GM23338 (cell line): ENCODE data around the gene CRISPLD2.

Source experiments
- CREB1 ChIP-seq: fragments of 250-450 bp; sonication (Bioruptor Pico); IDR thresholded peaks from 2 replicates; pipeline ENCODE4 v1.5.0; 2020; ENCODE audit warnings: low read depth, mild to moderate bottlenecking, moderate library complexity
- EZH2 ChIP-seq: fragments of 200-600 bp; sonication (generic); IDR thresholded peaks from one replicate; pipeline ENCODE4 v1.8.0; 2017; ENCODE audit warnings: antibody characterized with exemption, mild to moderate bottlenecking, low read depth; ENCODE audit not compliant: unreplicated experiment
- EZH2phosphoT487 ChIP-seq: fragments of 200-600 bp; sonication (generic); IDR thresholded peaks from one replicate; pipeline ENCODE4 v1.8.1; 2018; ENCODE audit warnings: antibody characterized with exemption; ENCODE audit not compliant: unreplicated experiment
- JUNB ChIP-seq: IDR thresholded peaks from one replicate; pipeline ENCODE4 v1.6.1; 2016; ENCODE audit warnings: antibody characterized with exemption; ENCODE audit not compliant: unreplicated experiment
- NANOG ChIP-seq: IDR thresholded peaks from 2 replicates; pipeline ENCODE4 v1.6.1; 2016; ENCODE audit warnings: antibody characterized with exemption, borderline replicate concordance
- POLR2AphosphoS5 ChIP-seq: IDR thresholded peaks from 2 replicates; pipeline ENCODE4 v1.6.1; 2016; ENCODE audit warnings: antibody characterized with exemption, low read depth
- ZNF331 ChIP-seq: fragments of 250-450 bp; sonication (Bioruptor Pico); IDR thresholded peaks from 2 replicates; pipeline ENCODE4 v1.5.0; 2020; ENCODE audit warnings: low read depth, mild to moderate bottlenecking, moderate library complexity
- TF ChIP-seq, protein P1 (sequence below), 2 experiments: fragments of 200-600 bp in 1 of 2; sonication (generic) in 1 of 2; conservative IDR thresholded peaks; 2 replicates each; pipeline versions ENCODE4 v1.5.1 to v1.6.1; 2016 to 2017; ENCODE audit warnings: antibody characterized with exemption in 2 of 2, low read depth in 2 of 2, mild to moderate bottlenecking in 2 of 2, moderate library complexity in 1 of 2
- TF ChIP-seq, protein P2 (sequence below): IDR thresholded peaks from one replicate; pipeline ENCODE4 v1.6.1; 2018; ENCODE audit warnings: antibody characterized with exemption; ENCODE audit not compliant: unreplicated experiment
- TF ChIP-seq, protein P3 (sequence below): IDR thresholded peaks from 2 replicates; pipeline ENCODE4 v1.6.1; 2016; ENCODE audit warnings: antibody characterized with exemption

DNA sequence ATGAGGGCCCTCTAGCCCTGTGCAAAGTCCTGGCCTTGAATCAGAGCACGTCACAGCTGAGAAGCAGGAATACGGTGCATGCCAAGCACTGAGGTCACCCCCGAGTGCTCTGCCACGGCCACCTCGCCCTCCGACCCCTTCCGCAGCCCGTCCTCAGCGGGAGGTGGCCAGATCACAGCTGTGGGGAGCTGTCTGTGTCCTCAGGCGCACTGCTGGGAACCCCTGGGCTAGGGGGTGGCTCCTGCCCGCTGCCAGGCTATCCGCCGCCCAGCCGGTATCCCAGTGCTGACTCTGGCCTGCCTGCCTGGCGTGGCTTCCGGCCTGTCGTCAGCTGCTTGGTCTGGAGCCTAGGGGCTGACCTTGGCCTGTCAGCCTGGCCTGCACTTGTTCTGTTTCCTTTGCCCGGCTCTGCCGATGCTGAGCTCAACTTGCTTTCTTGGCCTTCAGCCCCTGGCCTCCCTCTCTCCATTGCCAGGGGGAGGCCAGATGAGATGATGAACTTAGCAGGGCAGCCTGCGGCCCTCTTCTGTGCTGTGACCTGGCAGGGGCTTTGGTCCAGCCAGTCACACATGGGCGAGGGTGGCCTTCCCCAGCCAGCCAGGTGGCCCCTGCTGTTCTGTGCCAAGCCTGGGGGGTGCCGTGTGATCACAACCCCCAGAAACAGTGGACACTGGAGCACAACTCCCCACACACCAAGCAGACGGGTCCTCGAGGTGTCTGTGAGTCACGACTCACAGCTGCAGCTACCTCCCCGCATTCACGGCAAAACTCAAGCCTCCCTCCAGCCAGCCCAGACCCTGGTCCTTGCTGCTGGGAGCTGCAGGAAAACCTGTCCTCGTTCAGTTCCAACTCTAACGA, 114.2 kb downstream of the CRISPLD2 start:
- TF ChIP-seq, protein P1, sequence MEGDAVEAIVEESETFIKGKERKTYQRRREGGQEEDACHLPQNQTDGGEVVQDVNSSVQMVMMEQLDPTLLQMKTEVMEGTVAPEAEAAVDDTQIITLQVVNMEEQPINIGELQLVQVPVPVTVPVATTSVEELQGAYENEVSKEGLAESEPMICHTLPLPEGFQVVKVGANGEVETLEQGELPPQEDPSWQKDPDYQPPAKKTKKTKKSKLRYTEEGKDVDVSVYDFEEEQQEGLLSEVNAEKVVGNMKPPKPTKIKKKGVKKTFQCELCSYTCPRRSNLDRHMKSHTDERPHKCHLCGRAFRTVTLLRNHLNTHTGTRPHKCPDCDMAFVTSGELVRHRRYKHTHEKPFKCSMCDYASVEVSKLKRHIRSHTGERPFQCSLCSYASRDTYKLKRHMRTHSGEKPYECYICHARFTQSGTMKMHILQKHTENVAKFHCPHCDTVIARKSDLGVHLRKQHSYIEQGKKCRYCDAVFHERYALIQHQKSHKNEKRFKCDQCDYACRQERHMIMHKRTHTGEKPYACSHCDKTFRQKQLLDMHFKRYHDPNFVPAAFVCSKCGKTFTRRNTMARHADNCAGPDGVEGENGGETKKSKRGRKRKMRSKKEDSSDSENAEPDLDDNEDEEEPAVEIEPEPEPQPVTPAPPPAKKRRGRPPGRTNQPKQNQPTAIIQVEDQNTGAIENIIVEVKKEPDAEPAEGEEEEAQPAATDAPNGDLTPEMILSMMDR (conservative IDR thresholded peaks at IDR 0.05; ENCODE audit: low read depth in 2 of 2) = no peak
- TF ChIP-seq EZH2phosphoT487 (no peak), POLR2AphosphoS5 (no peak), CREB1 (no peak), EZH2 (no peak), JUNB (no peak), ZNF331 (CRISPR knock-in tag) (no peak), NANOG (no peak)
- TF ChIP-seq, protein P2, sequence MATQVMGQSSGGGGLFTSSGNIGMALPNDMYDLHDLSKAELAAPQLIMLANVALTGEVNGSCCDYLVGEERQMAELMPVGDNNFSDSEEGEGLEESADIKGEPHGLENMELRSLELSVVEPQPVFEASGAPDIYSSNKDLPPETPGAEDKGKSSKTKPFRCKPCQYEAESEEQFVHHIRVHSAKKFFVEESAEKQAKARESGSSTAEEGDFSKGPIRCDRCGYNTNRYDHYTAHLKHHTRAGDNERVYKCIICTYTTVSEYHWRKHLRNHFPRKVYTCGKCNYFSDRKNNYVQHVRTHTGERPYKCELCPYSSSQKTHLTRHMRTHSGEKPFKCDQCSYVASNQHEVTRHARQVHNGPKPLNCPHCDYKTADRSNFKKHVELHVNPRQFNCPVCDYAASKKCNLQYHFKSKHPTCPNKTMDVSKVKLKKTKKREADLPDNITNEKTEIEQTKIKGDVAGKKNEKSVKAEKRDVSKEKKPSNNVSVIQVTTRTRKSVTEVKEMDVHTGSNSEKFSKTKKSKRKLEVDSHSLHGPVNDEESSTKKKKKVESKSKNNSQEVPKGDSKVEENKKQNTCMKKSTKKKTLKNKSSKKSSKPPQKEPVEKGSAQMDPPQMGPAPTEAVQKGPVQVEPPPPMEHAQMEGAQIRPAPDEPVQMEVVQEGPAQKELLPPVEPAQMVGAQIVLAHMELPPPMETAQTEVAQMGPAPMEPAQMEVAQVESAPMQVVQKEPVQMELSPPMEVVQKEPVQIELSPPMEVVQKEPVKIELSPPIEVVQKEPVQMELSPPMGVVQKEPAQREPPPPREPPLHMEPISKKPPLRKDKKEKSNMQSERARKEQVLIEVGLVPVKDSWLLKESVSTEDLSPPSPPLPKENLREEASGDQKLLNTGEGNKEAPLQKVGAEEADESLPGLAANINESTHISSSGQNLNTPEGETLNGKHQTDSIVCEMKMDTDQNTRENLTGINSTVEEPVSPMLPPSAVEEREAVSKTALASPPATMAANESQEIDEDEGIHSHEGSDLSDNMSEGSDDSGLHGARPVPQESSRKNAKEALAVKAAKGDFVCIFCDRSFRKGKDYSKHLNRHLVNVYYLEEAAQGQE = no peak
- TF ChIP-seq, protein P3, sequence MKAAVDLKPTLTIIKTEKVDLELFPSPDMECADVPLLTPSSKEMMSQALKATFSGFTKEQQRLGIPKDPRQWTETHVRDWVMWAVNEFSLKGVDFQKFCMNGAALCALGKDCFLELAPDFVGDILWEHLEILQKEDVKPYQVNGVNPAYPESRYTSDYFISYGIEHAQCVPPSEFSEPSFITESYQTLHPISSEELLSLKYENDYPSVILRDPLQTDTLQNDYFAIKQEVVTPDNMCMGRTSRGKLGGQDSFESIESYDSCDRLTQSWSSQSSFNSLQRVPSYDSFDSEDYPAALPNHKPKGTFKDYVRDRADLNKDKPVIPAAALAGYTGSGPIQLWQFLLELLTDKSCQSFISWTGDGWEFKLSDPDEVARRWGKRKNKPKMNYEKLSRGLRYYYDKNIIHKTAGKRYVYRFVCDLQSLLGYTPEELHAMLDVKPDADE = no peak
